Fibroblast of lung (primary cell): ENCODE measurements around the gene PHACTR2.

Source experiments
- CTCF ChIP-seq, 2 donors: IDR thresholded peaks in 1 of 2; conservative IDR thresholded peaks in 1 of 2; 1 replicate in 1 of 2; 2 replicates in 1 of 2; pipeline ENCODE4 v1.5.1; 2011 to 2012; ENCODE audit warnings: low read length in 2 of 2, control low read depth in 1 of 2, inconsistent platforms in 1 of 2, low read depth in 1 of 2, mild to moderate bottlenecking in 1 of 2
- EZH2 ChIP-seq: IDR thresholded peaks from 2 replicates; pipeline ENCODE4 v1.5.1; 2012; ENCODE audit warnings: low read length, control low read depth, mild to moderate bottlenecking; ENCODE audit errors: missing control alignments

GRCh38 chr6:143821359-143821758 lies 143.6 kb downstream of the PHACTR2 start:
- TF ChIP-seq CTCF (conservative IDR thresholded peaks at IDR 0.05 in 1 of 2, IDR thresholded peaks at IDR 0.05 in 1 of 2; ENCODE audit: low read depth in 1 of 2, low read length in 2 of 2), result no peak
- no peak for TF ChIP-seq EZH2
